Mononuclear cell (primary cell): ENCODE measurements around the gene TRIM36. TPM values are rescaled to one million over a fixed set of nuclear protein-coding genes. Genes with fewer than 3 reads are reported as not detected.

Experiments
- H3K27me3 ChIP-seq: 2 replicates; pipeline ENCODE4 v1.6.0; 2011; ENCODE audit warnings: low read length, control low read depth; ENCODE audit not compliant: insufficient read depth
- H3K4me1 ChIP-seq: 2 replicates; pipeline ENCODE4 v1.5.1; 2011; ENCODE audit warnings: mild to moderate bottlenecking, low read length, control low read depth; ENCODE audit not compliant: insufficient read depth
- H3K4me3 ChIP-seq: 2 replicates; pipeline ENCODE4 v1.5.1; 2011; ENCODE audit warnings: mild to moderate bottlenecking, low read length, moderate library complexity
- H3K9me3 ChIP-seq: 2 replicates; pipeline ENCODE4 v1.5.1; 2011; ENCODE audit warnings: low read depth, mild to moderate bottlenecking, control low read depth, low read length
- total RNA-seq: library from RNA; depleted of rRNA; stranded (reverse); fragments of >200 nt; gene quantifications from one replicate; pipeline ENCODE4 v1.2.3, GENCODE V29; 2012

TRIM36 gene
- total RNA-seq, 1 donor: 0.42 TPM

- H3K9me3 ChIP-seq: no peaks in the 10 kb centered on the region
- peaks cover 20% of the 10 kb centered on the region for H3K4me1 ChIP-seq
- peak overlapping the region; percentile 24 for H3K4me3 ChIP-seq
- H3K27me3 ChIP-seq: peaks cover 97% of the 10 kb centered on the region
These were observed 9.9 kb upstream of the TRIM36 start for GRCh38 chr5:115179394-115180164.

DNA sequence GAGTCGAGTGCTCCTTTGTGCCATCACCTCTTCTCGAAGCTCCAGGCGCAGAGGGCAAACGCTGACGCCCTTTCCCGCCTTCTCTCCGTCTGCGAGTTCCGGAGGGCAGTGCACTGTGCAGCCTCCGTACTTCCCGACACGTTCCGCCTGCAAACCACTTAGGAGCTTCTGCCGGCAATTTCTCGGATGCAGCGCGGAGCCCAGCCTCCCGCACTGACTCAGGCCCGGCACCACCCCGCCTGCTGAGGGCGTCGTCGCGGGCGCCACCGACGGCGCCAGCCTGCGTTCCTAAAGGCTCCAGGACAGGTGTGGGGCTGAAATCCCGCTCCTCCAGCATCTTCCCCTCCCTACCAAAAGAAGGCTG lies 9.3 kb upstream of the TRIM36 start:
- Histone ChIP-seq H3K4me3 (no peak overlapping the region), H3K9me3 (no peaks in the 10 kb centered on the region), H3K27me3 (peaks cover 97% of the 10 kb centered on the region), H3K4me1 (peaks cover 20% of the 10 kb centered on the region)

GRCh38 chr5:115170929-115171510 lies 1.3 kb upstream of the TRIM36 start:
- Histone ChIP-seq H3K27me3 (peaks cover 72% of the 10 kb centered on the region), H3K9me3 (no peaks in the 10 kb centered on the region), H3K4me3 (peak overlapping the region; percentile 58), H3K4me1 (peaks cover 23% of the 10 kb centered on the region)

GRCh38 chr5:115170134-115170928 lies 623 bp upstream of the TRIM36 start:
- Histone ChIP-seq H3K9me3 (no peaks in the 10 kb centered on the region), H3K4me1 (peaks cover 23% of the 10 kb centered on the region), H3K27me3 (peaks cover 67% of the 10 kb centered on the region), H3K4me3 (peak overlapping the region; percentile 58)

GRCh38 chr5:115168829-115169486 lies 750 bp downstream of the TRIM36 start:
- Histone ChIP-seq H3K4me1 (peaks cover 23% of the 10 kb centered on the region), H3K9me3 (no peaks in the 10 kb centered on the region), H3K27me3 (peaks cover 54% of the 10 kb centered on the region), H3K4me3 (peak overlapping the region; percentile 58)

DNA sequence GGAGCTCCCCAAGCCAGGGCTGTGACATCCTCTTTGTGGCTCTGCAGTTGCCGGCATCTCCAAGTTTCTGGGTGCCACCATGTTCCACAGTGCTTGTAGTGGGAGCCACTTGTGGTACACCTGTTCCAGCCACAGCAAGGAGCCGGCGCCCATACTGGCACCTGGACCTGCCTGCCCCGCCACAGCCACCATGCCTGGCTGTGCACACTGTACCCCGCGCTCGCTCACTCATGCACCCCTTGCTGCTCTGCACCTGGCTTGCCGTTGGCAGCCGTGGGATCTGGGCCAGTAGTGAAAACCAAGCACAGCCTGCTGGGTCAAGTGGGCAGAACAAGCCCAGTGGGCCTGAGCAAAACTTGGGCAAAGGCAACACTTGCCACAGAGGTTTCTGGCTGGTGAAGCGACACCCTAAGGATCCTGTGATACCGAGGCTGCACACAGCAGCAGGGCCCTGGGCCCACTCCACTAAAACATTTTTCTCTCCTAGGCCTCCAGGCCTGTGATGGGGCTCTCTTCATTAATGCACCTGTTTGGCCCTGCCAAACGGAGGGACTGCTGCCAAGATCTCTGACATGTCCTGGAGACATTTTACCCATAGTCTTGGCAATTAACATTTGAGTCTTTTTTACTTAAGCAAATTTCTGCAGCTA lies 2.8 kb downstream of the TRIM36 start:
- Histone ChIP-seq H3K9me3 (no peaks in the 10 kb centered on the region), H3K27me3 (peaks cover 41% of the 10 kb centered on the region), H3K4me3 (no peak overlapping the region), H3K4me1 (peaks cover 23% of the 10 kb centered on the region)

GRCh38 chr5:115165790-115166189 lies 3.9 kb downstream of the TRIM36 start:
- H3K4me1 ChIP-seq: peaks cover 17% of the 10 kb centered on the region

DNA sequence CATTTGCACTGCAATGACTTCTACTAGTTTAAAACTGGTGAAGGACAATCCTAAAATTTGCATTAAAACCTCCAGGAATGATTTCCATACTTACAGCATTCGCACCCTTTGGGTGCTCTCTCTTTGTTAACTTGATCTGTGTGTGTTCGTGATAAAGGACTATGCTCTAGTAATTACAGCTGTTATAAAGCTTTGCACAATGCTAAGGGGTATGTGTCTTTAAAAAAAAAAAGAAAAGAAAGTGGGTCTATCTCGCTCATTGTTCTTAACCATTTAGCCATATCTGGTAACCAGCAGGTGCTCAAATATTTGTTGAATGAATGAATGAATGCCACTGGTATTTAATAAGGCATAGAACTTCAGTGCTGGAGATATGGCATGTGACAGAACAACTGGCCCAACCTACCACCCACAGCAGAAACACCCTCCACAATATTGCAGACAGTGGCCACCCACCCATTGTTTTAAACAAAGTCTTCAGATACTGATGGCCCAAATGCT lies 8.7 kb downstream of the TRIM36 start:
- Histone ChIP-seq H3K9me3 (no peaks in the 10 kb centered on the region), H3K27me3 (peaks cover 42% of the 10 kb centered on the region), H3K4me1 (no peaks in the 10 kb centered on the region), H3K4me3 (no peak overlapping the region)

More at GRCh38 chr5:115165790-115166189, 3.9 kb downstream of the TRIM36 start:
- H3K4me3 ChIP-seq: no peak overlapping the region
- peaks cover 40% of the 10 kb centered on the region for H3K27me3 ChIP-seq
- no peaks in the 10 kb centered on the region for H3K9me3 ChIP-seq

DNA sequence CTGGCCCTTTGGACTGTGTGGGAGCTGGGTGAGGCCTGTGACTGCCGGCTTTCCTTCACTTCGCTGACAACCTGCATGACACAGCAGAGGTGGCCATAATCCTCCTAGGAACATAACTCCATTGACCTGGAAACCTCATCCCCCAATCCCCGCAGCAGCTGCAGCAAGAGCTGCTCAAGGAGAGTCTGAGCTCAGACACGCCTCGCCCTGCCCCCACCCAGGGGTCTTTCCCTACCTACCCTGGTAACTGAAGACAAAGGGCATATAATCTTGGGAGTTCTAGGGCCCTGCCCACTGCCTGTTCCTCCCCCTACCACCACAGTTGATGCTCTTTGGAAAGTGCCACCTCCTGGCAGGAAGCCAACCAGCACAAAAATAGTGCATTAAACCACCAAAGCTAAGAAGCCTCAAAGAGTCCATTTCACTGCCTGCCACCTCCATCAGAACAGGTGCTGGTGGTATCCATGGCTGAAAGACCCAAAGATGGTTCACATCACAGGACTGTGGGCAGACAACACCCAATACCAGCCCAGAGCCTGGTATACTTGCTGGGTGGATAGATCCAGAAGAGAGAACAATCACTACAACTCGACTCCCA lies 18.4 kb downstream of the TRIM36 start:
- H3K4me3 ChIP-seq: no peak overlapping the region
- H3K4me1 ChIP-seq: no peaks in the 10 kb centered on the region
- H3K9me3 ChIP-seq: peaks cover 6% of the 10 kb centered on the region
- H3K27me3 ChIP-seq: peaks cover 4% of the 10 kb centered on the region

- peaks cover 6% of the 10 kb centered on the region for H3K9me3 ChIP-seq
- no peaks in the 10 kb centered on the region for H3K4me1 ChIP-seq
- no peak overlapping the region for H3K4me3 ChIP-seq
- peaks cover 4% of the 10 kb centered on the region for H3K27me3 ChIP-seq
These were observed 19.2 kb downstream of the TRIM36 start for GRCh38 chr5:115150512-115150911.

DNA sequence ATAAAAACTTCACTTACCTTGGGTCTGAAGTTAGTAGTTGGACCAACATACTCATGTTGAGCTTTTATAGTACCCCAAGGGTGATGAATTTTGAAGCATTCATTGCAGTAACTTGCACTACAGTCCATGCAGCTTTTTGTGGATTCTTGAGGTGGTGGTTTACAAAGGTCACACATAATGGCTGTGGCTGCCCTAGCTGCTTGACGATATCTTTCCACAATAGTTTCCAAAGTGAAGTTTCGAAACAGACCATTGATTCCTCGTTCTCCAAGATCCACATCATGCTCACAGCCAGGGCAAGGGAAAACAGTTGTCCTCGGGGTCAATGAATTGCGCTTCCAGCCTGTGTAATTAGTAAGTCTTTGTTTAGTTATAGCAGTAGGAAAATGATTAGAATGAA lies 22.7 kb downstream of the TRIM36 start:
- Histone ChIP-seq H3K4me3 (no peak overlapping the region), H3K9me3 (no peaks in the 10 kb centered on the region), H3K27me3 (peaks cover 4% of the 10 kb centered on the region), H3K4me1 (no peaks in the 10 kb centered on the region)

GRCh38 chr5:115136294-115136693 lies 33.4 kb downstream of the TRIM36 start:
- H3K9me3 ChIP-seq: no peaks in the 10 kb centered on the region
- no peaks in the 10 kb centered on the region for H3K4me1 ChIP-seq
- H3K4me3 ChIP-seq: no peak overlapping the region
- peaks cover 16% of the 10 kb centered on the region for H3K27me3 ChIP-seq

DNA sequence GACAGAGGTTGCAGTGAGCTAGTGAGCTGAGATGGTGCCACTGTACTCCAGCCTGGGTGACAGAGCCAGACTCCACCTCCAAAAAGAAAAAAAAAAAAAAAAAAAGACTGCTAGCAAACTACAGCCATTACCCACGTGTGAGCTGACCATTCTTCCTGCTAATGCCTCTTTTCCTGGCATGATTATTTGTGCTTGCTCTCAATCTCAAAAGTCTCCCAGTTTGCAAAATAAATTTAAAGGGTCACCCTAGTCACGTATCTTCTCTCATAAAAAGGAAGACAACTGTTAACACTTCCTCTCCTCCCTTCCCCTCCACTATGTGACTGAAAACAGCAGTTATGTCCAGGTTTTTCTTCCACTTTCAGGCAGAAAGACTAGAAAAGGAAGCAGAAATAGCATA lies 37.2 kb downstream of the TRIM36 start:
- H3K4me3 ChIP-seq: no peak overlapping the region
- H3K4me1 ChIP-seq: no peaks in the 10 kb centered on the region
- peaks cover 11% of the 10 kb centered on the region for H3K27me3 ChIP-seq
- no peaks in the 10 kb centered on the region for H3K9me3 ChIP-seq

- Histone ChIP-seq H3K4me3 (no peak overlapping the region), H3K4me1 (no peaks in the 10 kb centered on the region), H3K9me3 (no peaks in the 10 kb centered on the region), H3K27me3 (no peaks in the 10 kb centered on the region)
These were observed 43.4 kb downstream of the TRIM36 start for GRCh38 chr5:115126303-115126702.
